Activated naive CD4-positive, alpha-beta T cell treated with anti-CD3 and anti-CD28 coated beads for 36 hours (primary cell): ENCODE results near the gene TTC4. TPM values are rescaled to one million over a fixed set of nuclear protein-coding genes. Genes with fewer than 3 reads are reported as not detected.

ENCODE experiments used
- total RNA-seq, 2 experiments: library from RNA; stranded (reverse); gene quantifications; one replicate each; pipeline ENCODE4 v1.2.3, GENCODE V29; 2021

The TTC4 gene
- total RNA-seq, 2 experiments from 2014 or later, result 26.3 to 30.2 TPM

Other genes with a start within 250 kb of the TTC4 start
- gene ACOT11, start 167.6 kb upstream of the TTC4 start, total RNA-seq, result 1 to 10 TPM; 1.1 to 1.2 TPM
- gene FAM151A, start 92.3 kb upstream of the TTC4 start, total RNA-seq, result not detected
- under 1 TPM; 0.07 to 0.10 TPM for gene MROH7, start 74.1 kb upstream of the TTC4 start, total RNA-seq
- gene PARS2, start 48.7 kb downstream of the TTC4 start, total RNA-seq, result 1 to 10 TPM; 3.0 to 3.1 TPM
- 1 to 10 TPM; 6.9 to 8.6 TPM for gene TTC22, start 85.5 kb downstream of the TTC4 start, total RNA-seq
- 10 to 100 TPM; 56.3 to 64.8 TPM for gene DHCR24, start 171.3 kb downstream of the TTC4 start, total RNA-seq